H1 (cell line): Measurements from ENCODE around the gene RBM10. TPM values are rescaled to one million over a fixed set of nuclear protein-coding genes. Genes with fewer than 3 reads are reported as not detected.

ENCODE experiments used
- BRCA1 ChIP-seq: IDR thresholded peaks from 2 replicates; pipeline ENCODE4 v1.6.1; 2012; ENCODE audit warnings: low read depth, low read length, improper control_type of control experiment
- CBX5 ChIP-seq: fragments of 300-800, 300-1000 bp; sonication (generic); IDR thresholded peaks from 2 replicates; pipeline ENCODE4 v1.7.1; 2016; ENCODE audit warnings: antibody characterized with exemption, low read length, low read depth
- CHD1 ChIP-seq: IDR thresholded peaks from 2 replicates; pipeline ENCODE4 v1.6.1; 2012; ENCODE audit warnings: low read depth, low read length, improper control_type of control experiment
- CREB1 ChIP-seq: IDR thresholded peaks from 2 replicates; pipeline ENCODE4 v1.6.1; 2012; ENCODE audit warnings: inconsistent platforms
- FOSL1 ChIP-seq: IDR thresholded peaks from 2 replicates; pipeline ENCODE4 v1.6.1; 2011; ENCODE audit warnings: mild to moderate bottlenecking, low read depth, low read length, moderate library complexity; ENCODE audit not compliant: insufficient read depth
- GABPA ChIP-seq: IDR thresholded peaks from 2 replicates; pipeline ENCODE4 v1.6.1; 2011; ENCODE audit warnings: mild to moderate bottlenecking, low read length, moderate library complexity, borderline replicate concordance; ENCODE audit not compliant: insufficient read depth
- KDM1A ChIP-seq: fragments of 200-600, 300-600 bp; sonication (generic); IDR thresholded peaks from 2 replicates; pipeline ENCODE4 v1.7.1; 2016; ENCODE audit warnings: mild to moderate bottlenecking, low read length, borderline replicate concordance
- KDM5A ChIP-seq: fragments of 200-600 bp; IDR thresholded peaks from 2 replicates; pipeline ENCODE4 v1.7.1; 2012; ENCODE audit warnings: mild to moderate bottlenecking, low read length, inconsistent platforms, mixed read lengths
- NANOG ChIP-seq: IDR thresholded peaks from 2 replicates; pipeline ENCODE4 v1.6.1; 2011; ENCODE audit warnings: low read length, low read depth, mild to moderate bottlenecking, inconsistent platforms; ENCODE audit not compliant: insufficient read depth, poor library complexity, severe bottlenecking
- POLR2AphosphoS5 ChIP-seq: IDR thresholded peaks from 2 replicates; pipeline ENCODE4 v1.6.1; 2011; ENCODE audit warnings: low read depth, low read length
- RBBP5 ChIP-seq: IDR thresholded peaks from 2 replicates; pipeline ENCODE4 v1.7.1; 2012; ENCODE audit warnings: low read depth, mild to moderate bottlenecking, inconsistent platforms, low read length, moderate library complexity, borderline replicate concordance
- RNF2 ChIP-seq: fragments of 200-900, 300-1000 bp; sonication (generic); IDR thresholded peaks from 2 replicates; pipeline ENCODE4 v1.7.1; 2016; ENCODE audit warnings: borderline replicate concordance, low read depth, mild to moderate bottlenecking, antibody characterized with exemption, low read length; ENCODE audit not compliant: poor library complexity, severe bottlenecking; ENCODE audit errors: missing control alignments
- RXRA ChIP-seq: IDR thresholded peaks from 2 replicates; pipeline ENCODE4 v1.6.1; 2011; ENCODE audit warnings: low read depth, mild to moderate bottlenecking, low read length, moderate library complexity; ENCODE audit not compliant: insufficient read depth
- SIN3A ChIP-seq, 2 experiments: IDR thresholded peaks in 1 of 2; conservative IDR thresholded peaks in 1 of 2; 2 replicates each; pipeline ENCODE4 v1.6.1; 2011 to 2012; ENCODE audit warnings: low read length in 2 of 2, improper control_type of control experiment in 1 of 2, low read depth in 1 of 2, mild to moderate bottlenecking in 1 of 2
- TEAD4 ChIP-seq: IDR thresholded peaks from 2 replicates; pipeline ENCODE4 v1.6.1; 2012; ENCODE audit warnings: low read depth, low read length, inconsistent platforms, mixed read lengths
- polyA plus RNA-seq, 7 experiments: library from polyadenylated mRNA; depleted of rRNA in 3 of 7; stranded (reverse) in 5 of 7; unstranded in 2 of 7; fragments of >200 nt in 5 of 7; fragments of 200-250 nt in 2 of 7; gene quantifications; 1 replicate in 5 of 7; 2 replicates in 1 of 7; 4 replicates in 1 of 7; pipeline versions ENCODE4 v1.2.1 to v1.2.3, GENCODE V29; 2011 to 2013; ENCODE audit warnings: missing spikeins in 2 of 7, mixed read lengths in 2 of 7
- total RNA-seq: library from RNA; stranded (reverse); fragmentation: NEBNext Ultra II Directional; extraction: Animal tissue kit (Norgen Biotek cat#: 25700); gene quantifications from 2 replicates; pipeline ENCODE4 v1.2.1, GENCODE V29; 2021
- TF ChIP-seq, protein P1 (sequence below): IDR thresholded peaks from 2 replicates; pipeline ENCODE4 v1.6.1; 2012; ENCODE audit warnings: inconsistent platforms
- TF ChIP-seq, protein P2 (sequence below): IDR thresholded peaks from 2 replicates; pipeline ENCODE4 v1.6.1; 2012; ENCODE audit warnings: low read length, inconsistent platforms
- TF ChIP-seq, protein P3 (sequence below), 3 experiments: IDR thresholded peaks; 1 replicate in 2 of 3; 2 replicates in 1 of 3; pipeline versions ENCODE4 v1.5.1 to v1.6.1; 2011; ENCODE audit warnings: low read length in 3 of 3, mild to moderate bottlenecking in 3 of 3, inconsistent platforms in 2 of 3, low read depth in 1 of 3, moderate library complexity in 1 of 3; ENCODE audit not compliant: insufficient read depth in 1 of 3; ENCODE audit errors: control extremely low read depth in 1 of 3

Gene RBM10
- total and polyA plus RNA-seq, 2 of the 8 experiments (the other 6 are each of a cell fraction or from before 2014, with no cell fraction given) = 35.7 to 64.0 TPM

DNA sequence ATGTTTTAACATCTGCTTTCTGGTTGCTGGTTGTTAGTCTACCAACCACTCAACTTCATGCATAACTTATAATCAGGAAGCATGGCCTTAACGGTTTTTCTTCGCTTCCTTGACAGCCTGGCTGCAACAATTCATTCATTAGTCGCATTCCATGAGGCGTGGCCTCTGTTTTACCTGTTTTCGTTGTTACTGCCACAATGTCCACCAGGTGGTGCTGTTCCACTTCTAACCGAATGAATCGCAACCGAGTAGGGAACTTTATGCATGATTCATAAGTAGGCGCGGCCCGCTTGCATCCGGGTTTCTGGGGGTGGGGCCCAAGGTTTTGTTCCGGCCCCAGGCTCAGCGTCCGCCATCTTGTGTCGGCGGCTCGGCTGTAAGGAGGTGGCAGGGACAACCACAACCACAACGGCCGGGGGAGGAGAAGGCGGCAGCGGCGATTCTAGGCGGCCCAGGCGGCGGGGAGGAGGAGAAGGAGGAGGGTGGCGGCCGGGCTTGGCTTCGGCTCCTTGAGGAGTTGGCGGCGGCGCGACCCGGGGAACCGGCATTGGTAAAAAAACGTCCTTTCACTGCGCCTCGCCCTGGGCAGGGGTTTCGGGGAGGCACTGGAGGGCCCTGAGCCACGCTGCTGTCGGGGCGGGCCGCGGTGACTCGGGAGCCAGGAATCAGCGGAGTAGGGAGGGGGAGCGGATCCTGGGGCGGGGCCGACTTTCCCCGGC, 48.6 kb downstream of the RBM10 start, which contains the start of gene UBA1 (continued):
- TF ChIP-seq, protein P1, sequence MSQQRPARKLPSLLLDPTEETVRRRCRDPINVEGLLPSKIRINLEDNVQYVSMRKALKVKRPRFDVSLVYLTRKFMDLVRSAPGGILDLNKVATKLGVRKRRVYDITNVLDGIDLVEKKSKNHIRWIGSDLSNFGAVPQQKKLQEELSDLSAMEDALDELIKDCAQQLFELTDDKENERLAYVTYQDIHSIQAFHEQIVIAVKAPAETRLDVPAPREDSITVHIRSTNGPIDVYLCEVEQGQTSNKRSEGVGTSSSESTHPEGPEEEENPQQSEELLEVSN = no peak
- no peak for TF ChIP-seq RBBP5
- no peak for TF ChIP-seq GABPA
- TF ChIP-seq CHD1 = no peak
- TF ChIP-seq, protein P2, sequence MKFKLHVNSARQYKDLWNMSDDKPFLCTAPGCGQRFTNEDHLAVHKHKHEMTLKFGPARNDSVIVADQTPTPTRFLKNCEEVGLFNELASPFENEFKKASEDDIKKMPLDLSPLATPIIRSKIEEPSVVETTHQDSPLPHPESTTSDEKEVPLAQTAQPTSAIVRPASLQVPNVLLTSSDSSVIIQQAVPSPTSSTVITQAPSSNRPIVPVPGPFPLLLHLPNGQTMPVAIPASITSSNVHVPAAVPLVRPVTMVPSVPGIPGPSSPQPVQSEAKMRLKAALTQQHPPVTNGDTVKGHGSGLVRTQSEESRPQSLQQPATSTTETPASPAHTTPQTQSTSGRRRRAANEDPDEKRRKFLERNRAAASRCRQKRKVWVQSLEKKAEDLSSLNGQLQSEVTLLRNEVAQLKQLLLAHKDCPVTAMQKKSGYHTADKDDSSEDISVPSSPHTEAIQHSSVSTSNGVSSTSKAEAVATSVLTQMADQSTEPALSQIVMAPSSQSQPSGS = no peak; the same call in 1 of the 2 replicates
- no peak for TF ChIP-seq KDM5A
- peak in 1 of 2 experiments; percentile 70; a peak in 2 of 4 replicates for TF ChIP-seq SIN3A (conservative IDR thresholded peaks at IDR 0.05 in 1 of 2, IDR thresholded peaks at IDR 0.05 in 1 of 2; ENCODE audit: low read depth in 1 of 2, low read length in 2 of 2)
- TF ChIP-seq KDM1A = peak; percentile 34; the same call in 1 of the 2 replicates
- TF ChIP-seq TEAD4 = peak; percentile 51
- TF ChIP-seq FOSL1 = no peak
- peak; percentile 85 for TF ChIP-seq POLR2AphosphoS5
- no peak for TF ChIP-seq RXRA
- TF ChIP-seq, protein P3, sequence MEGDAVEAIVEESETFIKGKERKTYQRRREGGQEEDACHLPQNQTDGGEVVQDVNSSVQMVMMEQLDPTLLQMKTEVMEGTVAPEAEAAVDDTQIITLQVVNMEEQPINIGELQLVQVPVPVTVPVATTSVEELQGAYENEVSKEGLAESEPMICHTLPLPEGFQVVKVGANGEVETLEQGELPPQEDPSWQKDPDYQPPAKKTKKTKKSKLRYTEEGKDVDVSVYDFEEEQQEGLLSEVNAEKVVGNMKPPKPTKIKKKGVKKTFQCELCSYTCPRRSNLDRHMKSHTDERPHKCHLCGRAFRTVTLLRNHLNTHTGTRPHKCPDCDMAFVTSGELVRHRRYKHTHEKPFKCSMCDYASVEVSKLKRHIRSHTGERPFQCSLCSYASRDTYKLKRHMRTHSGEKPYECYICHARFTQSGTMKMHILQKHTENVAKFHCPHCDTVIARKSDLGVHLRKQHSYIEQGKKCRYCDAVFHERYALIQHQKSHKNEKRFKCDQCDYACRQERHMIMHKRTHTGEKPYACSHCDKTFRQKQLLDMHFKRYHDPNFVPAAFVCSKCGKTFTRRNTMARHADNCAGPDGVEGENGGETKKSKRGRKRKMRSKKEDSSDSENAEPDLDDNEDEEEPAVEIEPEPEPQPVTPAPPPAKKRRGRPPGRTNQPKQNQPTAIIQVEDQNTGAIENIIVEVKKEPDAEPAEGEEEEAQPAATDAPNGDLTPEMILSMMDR (IDR thresholded peaks at IDR 0.05; ENCODE audit: control extremely low read depth in 1 of 3, insufficient read depth in 1 of 3, low read depth in 1 of 3, low read length in 3 of 3) = peak in 2 of 3 experiments; percentile 55 to 72; a peak in 3 of 4 replicates
- no peak for TF ChIP-seq BRCA1
- no peak for TF ChIP-seq NANOG
- peak; percentile 61; the same call in 1 of the 2 replicates for TF ChIP-seq CREB1
- TF ChIP-seq CBX5 = no peak
- no peak for TF ChIP-seq RNF2
